Osteocyte (in vitro differentiated cells): ENCODE data around the gene TSHZ2. TPM values are rescaled to one million over a fixed set of nuclear protein-coding genes. Genes with fewer than 3 reads are reported as not detected.
"Not testable (repeated sequence)": the region's sequence is repeated elsewhere in the genome, so short reads cannot be mapped to it uniquely, and the experiment has no call there.

Experiments used
- DNase-seq: peaks from one replicate; pipeline ENCODE4 v3.0.0; 2021; ENCODE audit warnings: mixed read lengths; ENCODE audit not compliant: unreplicated experiment; ENCODE audit errors: extremely low spot score
- H3K27ac Mint-ChIP-seq: one replicate; pipeline ENCODE4 v1.8.0; 2021; ENCODE audit warnings: mild to moderate bottlenecking, mixed read lengths; ENCODE audit not compliant: unreplicated experiment
- H3K27me3 Mint-ChIP-seq: one replicate; pipeline ENCODE4 v1.8.0; 2021; ENCODE audit warnings: mixed read lengths; ENCODE audit not compliant: unreplicated experiment
- H3K36me3 Mint-ChIP-seq: one replicate; pipeline ENCODE4 v1.8.0; 2021; ENCODE audit warnings: mixed read lengths; ENCODE audit not compliant: unreplicated experiment
- H3K4me1 Mint-ChIP-seq: one replicate; pipeline ENCODE4 v1.8.0; 2021; ENCODE audit warnings: mixed read lengths; ENCODE audit not compliant: unreplicated experiment
- H3K4me3 Mint-ChIP-seq: one replicate; pipeline ENCODE4 v1.8.0; 2021; ENCODE audit warnings: mild to moderate bottlenecking, moderate library complexity, mixed read lengths; ENCODE audit not compliant: unreplicated experiment
- H3K9me3 Mint-ChIP-seq: one replicate; pipeline ENCODE4 v1.8.0; 2021; ENCODE audit warnings: mixed read lengths; ENCODE audit not compliant: unreplicated experiment
- CTCF ChIP-seq: fragments of 200-600 bp; sonication (generic); IDR thresholded peaks from 2 replicates; pipeline ENCODE4 v1.5.0; 2021; ENCODE audit warnings: antibody characterized with exemption, mild to moderate bottlenecking, moderate library complexity
- total RNA-seq: library from RNA; stranded (reverse); gene quantifications from 2 replicates; pipeline ENCODE4 v1.2.1, GENCODE V29; 2021

The TSHZ2 gene
- total RNA-seq, 1 donor from 2014 or later, result not detected

DNA sequence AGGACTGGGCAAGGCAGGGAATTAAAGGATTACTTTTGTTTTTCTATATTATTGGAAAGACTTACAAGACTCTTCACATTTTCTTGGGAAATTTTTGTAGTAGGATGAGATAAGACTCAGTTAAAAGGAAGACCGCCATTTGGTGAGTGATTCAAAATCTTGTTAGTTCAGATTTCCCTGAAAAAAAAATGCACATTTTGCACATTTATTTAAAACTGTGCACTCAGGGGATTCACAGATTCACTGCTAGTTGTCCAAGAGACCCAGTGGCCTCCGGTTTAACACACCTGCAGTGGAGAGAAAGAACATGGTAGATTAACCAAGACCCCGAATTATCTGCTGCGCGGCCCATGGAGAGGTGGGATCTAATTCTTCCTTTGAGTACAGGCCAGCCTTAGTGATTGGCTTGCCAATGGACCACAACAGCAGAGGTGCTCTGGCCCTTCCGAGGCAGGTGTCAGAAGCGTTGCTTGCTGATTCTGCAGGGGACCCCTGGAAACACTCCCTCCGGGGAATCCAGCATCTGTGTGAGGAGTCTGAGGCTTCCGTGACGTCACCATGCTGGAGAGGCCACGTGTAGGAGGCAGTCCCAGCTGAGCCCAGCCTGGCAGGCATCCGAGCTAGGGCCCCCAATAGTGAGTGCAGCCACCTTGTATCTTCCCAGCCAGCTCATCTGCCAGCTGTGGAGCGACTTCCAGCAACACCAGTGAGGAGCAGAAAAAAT is 552.6 kb downstream of the TSHZ2 start:
- H3K36me3 Mint-ChIP-seq, result no peaks in the 10 kb centered on the region
- no peaks in the 10 kb centered on the region for H3K9me3 Mint-ChIP-seq
- no peak overlapping the region for H3K27ac Mint-ChIP-seq
- no peaks in the 10 kb centered on the region for H3K27me3 Mint-ChIP-seq
- H3K4me1 Mint-ChIP-seq, result no peaks in the 10 kb centered on the region
- DNase-seq, result no peak
- no peak for TF ChIP-seq CTCF
- no peak overlapping the region for H3K4me3 Mint-ChIP-seq

- Mint-ChIP-seq H3K27ac (no peak overlapping the region), H3K9me3 (no peaks in the 10 kb centered on the region), H3K36me3 (no peaks in the 10 kb centered on the region), H3K4me3 (no peak overlapping the region), H3K4me1 (no peaks in the 10 kb centered on the region), H3K27me3 (no peaks in the 10 kb centered on the region)
- no peak for DNase-seq
- TF ChIP-seq CTCF, result no peak
These were observed 555.0 kb downstream of the TSHZ2 start for GRCh38 chr20:53527196-53527595.

GRCh38 chr20:53529658-53530057 is 557.5 kb downstream of the TSHZ2 start:
- no peak for TF ChIP-seq CTCF
- Mint-ChIP-seq H3K4me1 (no peaks in the 10 kb centered on the region), H3K36me3 (no peaks in the 10 kb centered on the region), H3K4me3 (no peak overlapping the region), H3K27me3 (no peaks in the 10 kb centered on the region), H3K27ac (no peak overlapping the region), H3K9me3 (no peaks in the 10 kb centered on the region)
- no peak for DNase-seq

DNA sequence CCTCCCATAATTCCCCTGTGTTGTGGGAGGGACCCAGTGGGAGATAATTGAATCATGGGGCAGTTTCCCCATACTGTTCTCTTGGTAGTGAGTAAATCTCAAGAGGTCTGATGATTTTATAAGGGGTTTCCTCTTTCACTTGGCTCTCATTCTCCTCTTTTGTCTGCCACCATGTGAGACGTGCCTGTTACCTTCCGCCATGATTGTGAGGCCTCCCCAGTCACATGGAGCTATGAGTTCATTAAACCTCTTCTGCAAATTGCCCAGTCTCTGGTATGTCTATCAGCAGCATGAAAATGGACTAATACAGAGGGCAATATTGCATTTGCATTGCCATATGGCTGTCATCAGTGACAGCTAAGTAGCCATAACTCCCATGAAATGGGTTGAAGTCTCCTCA is 558.3 kb downstream of the TSHZ2 start:
- Mint-ChIP-seq H3K9me3 (no peaks in the 10 kb centered on the region), H3K4me1 (no peaks in the 10 kb centered on the region), H3K27ac (no peak overlapping the region), H3K36me3 (no peaks in the 10 kb centered on the region), H3K27me3 (no peaks in the 10 kb centered on the region), H3K4me3 (no peak overlapping the region)
- TF ChIP-seq CTCF, result no peak
- no peak for DNase-seq

GRCh38 chr20:53532654-53533312 is 560.6 kb downstream of the TSHZ2 start:
- H3K4me1 Mint-ChIP-seq, H3K27ac Mint-ChIP-seq, DNase-seq, H3K27me3 Mint-ChIP-seq, H3K36me3 Mint-ChIP-seq, H3K4me3 Mint-ChIP-seq, H3K9me3 Mint-ChIP-seq: not testable (repeated sequence)
